IPS-20b (cell line): ENCODE results near the gene IGF2BP2.

Experiments
- H3K27ac ChIP-seq: one replicate; pipeline ENCODE4 v1.5.1; 2013; ENCODE audit warnings: low read length
- H3K27me3 ChIP-seq: 2 replicates; pipeline ENCODE4 v1.6.1; 2013; ENCODE audit warnings: mild to moderate bottlenecking, low read length, inconsistent platforms; ENCODE audit not compliant: insufficient read depth
- H3K36me3 ChIP-seq: 2 replicates; pipeline ENCODE4 v1.6.1; 2013; ENCODE audit warnings: low read depth, mild to moderate bottlenecking, inconsistent platforms, low read length, moderate library complexity; ENCODE audit not compliant: insufficient read depth
- H3K4me1 ChIP-seq: 2 replicates; pipeline ENCODE4 v1.6.1; 2013; ENCODE audit warnings: mild to moderate bottlenecking, control low read depth, inconsistent platforms, low read length, moderate library complexity; ENCODE audit not compliant: insufficient read depth
- H3K4me3 ChIP-seq: 2 replicates; pipeline ENCODE4 v1.5.1; 2013; ENCODE audit warnings: mild to moderate bottlenecking, low read length, inconsistent platforms
- H3K9ac ChIP-seq: 2 replicates; pipeline ENCODE4 v1.6.1; 2013; ENCODE audit warnings: low read depth, mild to moderate bottlenecking, inconsistent platforms, low read length, moderate library complexity
- H3K9me3 ChIP-seq: 2 replicates; pipeline ENCODE4 v1.6.1; 2013; ENCODE audit warnings: mild to moderate bottlenecking, low read depth, low read length, inconsistent platforms; ENCODE audit not compliant: insufficient read depth

The IGF2BP2 gene

DNA sequence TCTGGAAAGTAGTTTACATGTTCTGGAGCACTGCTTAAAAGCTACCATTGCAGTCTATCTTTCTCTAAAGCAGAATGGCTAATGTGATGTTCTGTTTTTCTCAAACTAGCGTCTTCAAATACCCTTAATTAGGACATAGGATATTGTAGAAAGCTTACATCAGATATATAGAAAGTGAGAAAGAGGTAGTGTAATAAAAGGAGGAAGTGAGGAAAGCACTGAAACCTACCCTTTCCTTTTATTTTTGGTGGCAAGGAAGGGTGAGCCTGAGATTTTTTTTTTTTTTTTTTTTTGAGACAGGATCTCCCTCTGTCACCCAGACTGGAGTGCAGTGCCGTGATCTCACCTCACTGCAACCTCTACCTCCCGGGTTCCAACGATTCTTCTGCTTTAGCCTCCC lies 229.3 kb downstream of the IGF2BP2 start:
- Histone ChIP-seq H3K4me3 (no peak overlapping the region), H3K27me3 (no peaks in the 10 kb centered on the region), H3K27ac (no peak overlapping the region), H3K9me3 (no peaks in the 10 kb centered on the region), H3K36me3 (peaks cover 60% of the 10 kb centered on the region), H3K9ac (no peak overlapping the region), H3K4me1 (no peaks in the 10 kb centered on the region)

- Histone ChIP-seq H3K27ac (no peak overlapping the region), H3K9me3 (no peaks in the 10 kb centered on the region), H3K36me3 (peaks cover 48% of the 10 kb centered on the region), H3K27me3 (no peaks in the 10 kb centered on the region), H3K9ac (no peak overlapping the region), H3K4me3 (no peak overlapping the region), H3K4me1 (no peaks in the 10 kb centered on the region)
These were observed 230.8 kb downstream of the IGF2BP2 start for GRCh38 chr3:185594073-185594472.
